SU-DHL-6 (cell line): Measurements from ENCODE around the gene QKI.

Source experiments
- CTCF ChIP-seq: fragments of 200-600 bp; sonication (generic); IDR thresholded peaks from one replicate; pipeline ENCODE4 v1.5.1; 2017; ENCODE audit warnings: antibody characterized with exemption, mild to moderate bottlenecking, low read length, moderate library complexity; ENCODE audit not compliant: insufficient read depth, poor library complexity, severe bottlenecking
- EZH2phosphoT487 ChIP-seq: fragments of 200-600 bp; sonication (generic), shearing (Covaris generic); conservative IDR thresholded peaks from 2 replicates; pipeline ENCODE4 v1.6.1; 2018; ENCODE audit warnings: mild to moderate bottlenecking, antibody characterized with exemption, low read length, moderate library complexity, mixed read lengths

GRCh38 chr6:163414946-163415619, 565 bp downstream of the QKI start:
- TF ChIP-seq CTCF (no peak), EZH2phosphoT487 (no peak)
